ENCODE results near the gene RPS2. TPM values are rescaled to one million over a fixed set of nuclear protein-coding genes. Genes with fewer than 3 reads are reported as not detected.

RPS2 gene
- total and polyA plus RNA-seq, 2 donors (not counting 1 experiment from before 2014, with no cell fraction given): 3,261 to 6,138 TPM

DNA sequence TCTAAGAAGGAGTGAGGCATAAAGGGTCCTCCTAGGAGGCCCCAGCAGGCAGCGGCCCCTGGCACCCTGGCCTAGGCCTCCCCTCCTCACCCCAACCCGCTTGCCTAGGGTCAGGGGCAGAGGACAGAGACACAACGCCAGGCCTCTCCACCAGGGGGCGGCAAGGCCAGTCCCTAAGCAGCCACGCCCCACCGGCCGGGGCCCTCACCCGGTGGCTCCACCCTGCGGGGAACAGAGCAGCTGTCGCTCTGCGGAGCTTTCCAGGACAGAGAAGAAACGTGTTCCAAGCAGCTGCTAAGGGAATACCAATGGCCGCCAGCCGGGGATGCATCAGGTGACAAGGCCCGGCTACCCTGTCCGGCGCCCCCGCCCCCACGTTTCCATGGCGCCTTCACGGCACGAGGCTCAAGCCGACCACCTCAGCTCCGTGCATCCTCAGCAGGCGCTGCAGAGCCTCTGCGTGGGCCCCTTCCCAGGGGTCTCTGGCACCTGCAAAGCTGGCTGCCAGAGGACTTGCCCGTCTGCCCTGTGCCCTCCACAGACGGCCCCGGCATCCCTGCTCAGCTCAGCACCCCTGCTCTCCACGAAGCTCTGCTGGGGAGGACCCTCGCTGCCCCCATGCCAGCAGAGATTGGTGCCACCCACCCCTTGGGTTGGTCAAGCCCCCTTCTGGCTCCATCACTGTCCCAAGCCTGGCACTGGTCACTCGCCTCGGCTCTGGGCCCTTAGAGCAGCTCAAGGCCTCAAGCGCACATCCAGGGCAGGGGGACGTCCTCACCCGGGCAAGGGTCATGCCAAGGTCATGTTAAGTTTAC lies 39.4 kb upstream of the RPS2 start:
- ATAC-seq (ENCODE audit: low read depth) (peak; percentile 99), DNase-seq (peak; percentile 88)
- no peak overlapping the region for H3K27ac ChIP-seq (ENCODE audit: low read length in 2 of 2)
- Mint-ChIP-seq H3K27ac (no peak overlapping the region), H3K27me3 (no peaks in the 10 kb centered on the region), H3K4me3 (no peak overlapping the region), H3K4me1 (peaks cover 41% of the 10 kb centered on the region), H3K9me3 (ENCODE audit: insufficient read depth) (no peaks in the 10 kb centered on the region)
- ChIA-PET CTCF (interaction anchor here (0.7 to 4.9 kb wide), 17 partner anchors 9 to 1314 kb away, joined by 3 to 46 read pairs (median 5); partner anchors contain the start of genes ECI1, NOXO1, RAB26 and TRAF7), POLR2A (interaction anchor here (0.6 to 1.5 kb wide), 5 partner anchors 13 to 1952 kb away, joined by 3 to 9 read pairs (median 5); partner anchors contain the start of gene TRAF7)
- peaks cover 68% of the 10 kb centered on the region for H3K79me2 ChIP-seq (ENCODE audit: control insufficient read depth, insufficient read depth, low read length)
- H3K27me3 ChIP-seq (replicated peaks in 1 of 4; ENCODE audit: control extremely low read depth in 1 of 4, control insufficient read depth in 3 of 4, insufficient read depth in 4 of 4, low read length in 3 of 4): no peaks in the 10 kb centered on the region
- no peaks in the 10 kb centered on the region for H3K9me3 ChIP-seq (ENCODE audit: control extremely low read depth in 1 of 3, control insufficient read depth in 2 of 3, insufficient read depth in 1 of 3, low read length in 2 of 3)
- TF ChIP-seq EZH2 (IDR thresholded peaks at IDR 0.05; ENCODE audit: borderline replicate concordance, insufficient read depth, low read depth, low read length, poor library complexity, severe bottlenecking): no peak
- TF ChIP-seq, protein P1, sequence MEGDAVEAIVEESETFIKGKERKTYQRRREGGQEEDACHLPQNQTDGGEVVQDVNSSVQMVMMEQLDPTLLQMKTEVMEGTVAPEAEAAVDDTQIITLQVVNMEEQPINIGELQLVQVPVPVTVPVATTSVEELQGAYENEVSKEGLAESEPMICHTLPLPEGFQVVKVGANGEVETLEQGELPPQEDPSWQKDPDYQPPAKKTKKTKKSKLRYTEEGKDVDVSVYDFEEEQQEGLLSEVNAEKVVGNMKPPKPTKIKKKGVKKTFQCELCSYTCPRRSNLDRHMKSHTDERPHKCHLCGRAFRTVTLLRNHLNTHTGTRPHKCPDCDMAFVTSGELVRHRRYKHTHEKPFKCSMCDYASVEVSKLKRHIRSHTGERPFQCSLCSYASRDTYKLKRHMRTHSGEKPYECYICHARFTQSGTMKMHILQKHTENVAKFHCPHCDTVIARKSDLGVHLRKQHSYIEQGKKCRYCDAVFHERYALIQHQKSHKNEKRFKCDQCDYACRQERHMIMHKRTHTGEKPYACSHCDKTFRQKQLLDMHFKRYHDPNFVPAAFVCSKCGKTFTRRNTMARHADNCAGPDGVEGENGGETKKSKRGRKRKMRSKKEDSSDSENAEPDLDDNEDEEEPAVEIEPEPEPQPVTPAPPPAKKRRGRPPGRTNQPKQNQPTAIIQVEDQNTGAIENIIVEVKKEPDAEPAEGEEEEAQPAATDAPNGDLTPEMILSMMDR (IDR thresholded peaks at IDR 0.05): peak; percentile 93
- H3K9ac ChIP-seq (ENCODE audit: low read length): no peak overlapping the region
- H4K20me1 ChIP-seq (ENCODE audit: control insufficient read depth, insufficient read depth, low read length, poor library complexity, severe bottlenecking): peaks cover 86% of the 10 kb centered on the region
- peaks cover 0 to 45% of the 10 kb centered on the region in 2 experiments for H3K36me3 ChIP-seq (replicated peaks in 1 of 2; ENCODE audit: control extremely low read depth in 1 of 2, control insufficient read depth in 1 of 2, extremely low read depth in 1 of 2, insufficient read depth in 2 of 2, low read length in 1 of 2)
- intact Hi-C loops (cut with micrococcal nuclease): no loop called here
- H2AFZ ChIP-seq (ENCODE audit: insufficient read depth, low read depth, low read length, poor library complexity, severe bottlenecking): no peak overlapping the region
- H3K4me2 ChIP-seq (replicated peaks; ENCODE audit: low read depth, low read length, poor library complexity, severe bottlenecking): peak overlapping the region; percentile 59
- H3K4me3 ChIP-seq (ENCODE audit: control extremely low read depth in 1 of 5, extremely low read depth in 1 of 5, insufficient read depth in 1 of 5, low read depth in 2 of 5, low read length in 4 of 5): no peak overlapping the region
- WGBS (ENCODE audit: insufficient coverage): 46% methylated on average over 34 of the region's 36 CpGs
- H3K4me1 ChIP-seq (ENCODE audit: control insufficient read depth in 2 of 2, insufficient read depth in 2 of 2, low read length in 2 of 2): peaks cover 33 to 45% of the 10 kb centered on the region in 2 donors
